IMR-90 (cell line): ENCODE data around the gene SGK1. TPM values are rescaled to one million over a fixed set of nuclear protein-coding genes. Genes with fewer than 3 reads are reported as not detected.

Source experiments
- ATAC-seq: fragments of 200-7000 bp; cut with Tn5 transposase; 2 replicates; pipeline ENCODE4 v1.9.1; 2020; ENCODE audit warnings: low read depth, mild to moderate bottlenecking, moderate library complexity
- BruUV-seq: library from RNA; stranded (reverse); fragments of 400-500 nt; replicated peaks from 2 replicates; lab custom pipeline; 2021; lab: Mats Ljungman, UMichigan
- CTCF ChIA-PET: fragments of 300-600 bp; formaldehyde crosslinking; extraction: SDS; loops from one replicate; lab custom pipeline; 2021; ENCODE audit warnings: antibody characterized with exemption; lab: Yijun Ruan, JAX
- POLR2A ChIA-PET: fragments of 300-600 bp; sonication (Branson Sonifier 250); formaldehyde crosslinking; loops from one replicate; lab custom pipeline; 2022; ENCODE audit warnings: antibody characterized with exemption; ENCODE audit not compliant: unreplicated experiment; lab: Charles Lee
- DNase-seq: peaks from one replicate; pipeline ENCODE4 v3.0.0; 2013
- H2AFZ ChIP-seq: replicated peaks from 2 replicates; pipeline ENCODE3; 2013; ENCODE audit warnings: low read length, mild to moderate bottlenecking; ENCODE audit not compliant: poor library complexity
- H2AK5ac ChIP-seq: 2 replicates; pipeline ENCODE4 v1.6.1; 2013; ENCODE audit warnings: low read depth, low read length, inconsistent platforms
- H2AK9ac ChIP-seq: replicated peaks from 2 replicates; pipeline ENCODE3; 2013; ENCODE audit warnings: mild to moderate bottlenecking, low read depth, low read length, moderate library complexity; ENCODE audit not compliant: poor library complexity
- H2BK120ac ChIP-seq: 2 replicates; pipeline ENCODE4 v1.6.1; 2013; ENCODE audit warnings: low read depth, low read length, inconsistent platforms
- H2BK15ac ChIP-seq: 3 replicates; pipeline ENCODE4 v1.6.1; 2013; ENCODE audit warnings: low read depth, low read length, inconsistent platforms
- H2BK20ac ChIP-seq: 2 replicates; pipeline ENCODE4 v1.6.1; 2013; ENCODE audit warnings: low read depth, mild to moderate bottlenecking, inconsistent platforms, low read length, moderate library complexity
- H2BK5ac ChIP-seq: 2 replicates; pipeline ENCODE4 v1.6.1; 2013; ENCODE audit warnings: mild to moderate bottlenecking, low read depth, low read length, inconsistent platforms; ENCODE audit not compliant: poor library complexity, severe bottlenecking
- H3K14ac ChIP-seq: replicated peaks from 2 replicates; pipeline ENCODE4 v1.6.1; 2013; ENCODE audit warnings: low read depth, low read length, inconsistent platforms
- H3K18ac ChIP-seq: 2 replicates; pipeline ENCODE4 v1.6.1; 2013; ENCODE audit warnings: low read depth, low read length, control low read depth
- H3K23ac ChIP-seq: 2 replicates; pipeline ENCODE4 v1.6.1; 2013; ENCODE audit warnings: low read depth, low read length, inconsistent platforms
- H3K27ac ChIP-seq: 2 replicates; pipeline ENCODE4 v1.5.1; 2013; ENCODE audit warnings: mild to moderate bottlenecking, control low read depth, low read length; ENCODE audit not compliant: insufficient read depth
- H3K27me3 ChIP-seq: 2 replicates; pipeline ENCODE4 v1.6.1; 2013; ENCODE audit warnings: low read length; ENCODE audit not compliant: control insufficient read depth, insufficient read depth
- H3K36me3 ChIP-seq: 2 replicates; pipeline ENCODE4 v1.6.1; 2013; ENCODE audit warnings: low read length, mixed read lengths; ENCODE audit not compliant: control insufficient read depth, insufficient read depth
- H3K4ac ChIP-seq: 2 replicates; pipeline ENCODE4 v1.6.1; 2013; ENCODE audit warnings: low read depth, low read length, inconsistent platforms
- H3K4me1 ChIP-seq: 2 replicates; pipeline ENCODE4 v1.6.1; 2013; ENCODE audit warnings: low read length, mixed read lengths; ENCODE audit not compliant: control insufficient read depth, insufficient read depth
- H3K4me2 ChIP-seq: 2 replicates; pipeline ENCODE4 v1.6.1; 2013; ENCODE audit warnings: low read depth, mild to moderate bottlenecking, control low read depth, low read length, moderate library complexity
- H3K4me3 ChIP-seq: 2 replicates; pipeline ENCODE4 v1.5.1; 2013; ENCODE audit warnings: low read depth, mild to moderate bottlenecking, control low read depth, low read length, moderate library complexity; ENCODE audit not compliant: insufficient read depth
- H3K56ac ChIP-seq: 2 replicates; pipeline ENCODE4 v1.6.1; 2013; ENCODE audit warnings: low read length, inconsistent platforms; ENCODE audit not compliant: insufficient read depth; ENCODE audit errors: extremely low read depth
- H3K79me1 ChIP-seq, 2 experiments: 2 replicates each; pipeline ENCODE4 v1.6.1; 2013; ENCODE audit warnings: low read length in 2 of 2, inconsistent platforms in 1 of 2, low read depth in 1 of 2
- H3K9ac ChIP-seq: 2 replicates; pipeline ENCODE4 v1.6.1; 2013; ENCODE audit warnings: low read depth, low read length, control low read depth
- H3K9me1 ChIP-seq: 2 replicates; pipeline ENCODE4 v1.6.1; 2013; ENCODE audit warnings: low read length, inconsistent platforms; ENCODE audit not compliant: insufficient read depth
- H3K9me3 ChIP-seq: 2 replicates; pipeline ENCODE4 v1.6.1; 2013; ENCODE audit warnings: low read length; ENCODE audit not compliant: control insufficient read depth, insufficient read depth
- H4K20me1 ChIP-seq: 2 replicates; pipeline ENCODE4 v1.6.1; 2013; ENCODE audit warnings: low read length, inconsistent platforms; ENCODE audit not compliant: insufficient read depth
- H4K5ac ChIP-seq: 2 replicates; pipeline ENCODE4 v1.6.1; 2013; ENCODE audit warnings: mild to moderate bottlenecking, low read depth, low read length, control low read depth
- H4K8ac ChIP-seq, 2 experiments: 2 replicates each; pipeline ENCODE4 v1.6.1; 2013; ENCODE audit warnings: low read depth in 2 of 2, low read length in 2 of 2, control low read depth in 1 of 2, inconsistent platforms in 1 of 2
- H4K91ac ChIP-seq: 2 replicates; pipeline ENCODE4 v1.6.1; 2013; ENCODE audit warnings: low read depth, low read length, inconsistent platforms; ENCODE audit not compliant: insufficient read depth
- BHLHE40 ChIP-seq: fragments of 150-350 bp; IDR thresholded peaks from 2 replicates; pipeline ENCODE4 v1.6.1; 2016; ENCODE audit warnings: mild to moderate bottlenecking, low read depth, low read length
- CEBPB ChIP-seq: IDR thresholded peaks from 2 replicates; pipeline ENCODE4 v1.6.1; 2012; ENCODE audit warnings: low read depth, low read length, improper control_type of control experiment
- CHD1 ChIP-seq: IDR thresholded peaks from 2 replicates; pipeline ENCODE4 v1.6.1; 2012; ENCODE audit warnings: low read depth, low read length, improper control_type of control experiment
- CTCF ChIP-seq: conservative IDR thresholded peaks from 2 replicates; pipeline ENCODE4 v1.5.1; 2012; ENCODE audit warnings: mild to moderate bottlenecking, low read depth, low read length, improper control_type of control experiment
- ELK1 ChIP-seq: fragments of 150-350 bp; IDR thresholded peaks from 2 replicates; pipeline ENCODE4 v1.6.1; 2016; ENCODE audit warnings: low read depth, mild to moderate bottlenecking, low read length, moderate library complexity, borderline replicate concordance
- MAFK ChIP-seq: IDR thresholded peaks from 2 replicates; pipeline ENCODE4 v1.6.1; 2012; ENCODE audit warnings: low read depth, low read length, improper control_type of control experiment
- MAZ ChIP-seq: IDR thresholded peaks from 2 replicates; pipeline ENCODE4 v1.6.1; 2012; ENCODE audit warnings: low read depth, mild to moderate bottlenecking, low read length, improper control_type of control experiment, moderate library complexity, borderline replicate concordance
- MXI1 ChIP-seq: IDR thresholded peaks from 2 replicates; pipeline ENCODE4 v1.6.1; 2012; ENCODE audit warnings: low read depth, mild to moderate bottlenecking, low read length, moderate library complexity, borderline replicate concordance
- NFE2L2 ChIP-seq: fragments of 150-350 bp; IDR thresholded peaks from 2 replicates; pipeline ENCODE4 v1.6.1; 2016; ENCODE audit warnings: low read depth, mild to moderate bottlenecking, low read length
- POLR2A ChIP-seq: IDR thresholded peaks from 2 replicates; pipeline ENCODE4 v1.6.1; 2012; ENCODE audit warnings: mild to moderate bottlenecking, low read depth, low read length
- RAD21 ChIP-seq: IDR thresholded peaks from 2 replicates; pipeline ENCODE4 v1.6.1; 2012; ENCODE audit warnings: low read length, improper control_type of control experiment
- SMC3 ChIP-seq: fragments of 150-350 bp; IDR thresholded peaks from 2 replicates; pipeline ENCODE4 v1.6.1; 2016; ENCODE audit warnings: low read depth, mild to moderate bottlenecking, antibody characterized with exemption, low read length, moderate library complexity
- USF2 ChIP-seq: fragments of 150-350 bp; IDR thresholded peaks from 2 replicates; pipeline ENCODE4 v1.6.1; 2017; ENCODE audit warnings: mild to moderate bottlenecking, antibody characterized with exemption, low read length, low read depth
- WGBS, 2 experiments: methylation state at CpG; one replicate each; pipeline versions ENCODE4 v1.1.5 to v1.1.7; 2013; ENCODE audit warnings: missing lambda C conversion rate in 2 of 2; ENCODE audit not compliant: insufficient read length in 1 of 2; ENCODE audit errors: extremely low coverage in 2 of 2; 5-methylcytosine and 5-hydroxymethylcytosine counted together
- dilution Hi-C: fragments of 300-500 bp; cut with HindIII; formaldehyde crosslinking; loops from one replicate; pipeline ENCODE4 v1.14.3; 2018; ENCODE audit warnings: low sequenced_read_pairs; ENCODE audit not compliant: unreplicated experiment
- in situ Hi-C: fragments of 300-500 bp; cut with MboI; formaldehyde crosslinking; loops from 3 replicates; pipeline ENCODE4 v1.14.3; 2019; ENCODE audit warnings: low sequenced_read_pairs, inconsistent platforms, mixed read lengths
- intact Hi-C: fragments of 100-400 bp; cut with micrococcal nuclease; formaldehyde crosslinking; loops from 2 replicates; pipeline ENCODE4 v1.10.0; 2022
- polyA plus RNA-seq, 3 experiments: library from polyadenylated mRNA; depleted of rRNA; stranded (reverse); fragments of >200 nt; gene quantifications; 2 replicates each; pipeline ENCODE4 v1.2.3, GENCODE V29; 2012; ENCODE audit warnings: low replicate concordance in 1 of 3
- total RNA-seq: library from RNA; depleted of rRNA; stranded (reverse); fragments of >200 nt; gene quantifications from 2 replicates; pipeline ENCODE4 v1.2.3, GENCODE V29; 2012

Gene SGK1
- total and polyA plus RNA-seq, 2 of the 4 experiments (the other 2 are of a cell fraction): 121 to 255 TPM

GRCh38 chr6:134229520-134229919, 88.4 kb downstream of the SGK1 start:
- Histone ChIP-seq H3K9ac (no peak overlapping the region), H3K4me1 (no peaks in the 10 kb centered on the region; the same call in 1 of the 2 replicates), H2BK15ac (no peak overlapping the region), H2BK120ac (no peak overlapping the region), H4K5ac (no peak overlapping the region), H3K14ac (no peak overlapping the region), H3K56ac (no peak overlapping the region), H3K4me2 (no peak overlapping the region), H4K20me1 (no peaks in the 10 kb centered on the region), H2AK5ac (no peak overlapping the region), H3K9me3 (no peaks in the 10 kb centered on the region), H3K27ac (no peak overlapping the region), H3K23ac (no peak overlapping the region), H2AK9ac (no peak overlapping the region), H4K8ac (no peak overlapping the region), H2AFZ (no peak overlapping the region), H3K4me3 (no peak overlapping the region), H3K36me3 (no peaks in the 10 kb centered on the region), H3K4ac (no peak overlapping the region), H3K27me3 (no peaks in the 10 kb centered on the region), H3K79me1 (no peaks in the 10 kb centered on the region), H2BK20ac (no peak overlapping the region), H2BK5ac (no peak overlapping the region), H3K18ac (no peak overlapping the region), H4K91ac (no peak overlapping the region), H3K9me1 (no peaks in the 10 kb centered on the region)
- dilution Hi-C loops (no loop called here), intact Hi-C loops (no loop called here), in situ Hi-C loops (no loop called here)
- ChIA-PET CTCF (no interaction called here), POLR2A (no interaction called here)
- no TSS peak for BruUV-seq
- TF ChIP-seq ELK1 (no peak), CHD1 (no peak), POLR2A (no peak), MAFK (no peak), BHLHE40 (no peak), CEBPB (no peak), RAD21 (no peak), USF2 (no peak), CTCF (no peak), MAZ (no peak), NFE2L2 (no peak), MXI1 (no peak), SMC3 (no peak)
- DNase-seq (no peak), ATAC-seq (no peak)
- WGBS, 2 experiments: no CpG with 5 or more reads among the region's 2 CpGs
